Neural crest cell (in vitro differentiated cells): ENCODE measurements around the gene NUP214. TPM values are rescaled to one million over a fixed set of nuclear protein-coding genes. Genes with fewer than 3 reads are reported as not detected.
"Not testable (repeated sequence)": the region's sequence is repeated elsewhere in the genome, so short reads cannot be mapped to it uniquely, and the experiment has no call there.

Source experiments
- DNase-seq: peaks from one replicate; pipeline ENCODE4 v3.0.0; 2021; ENCODE audit warnings: low read depth, mixed read lengths, low spot score
- H3K27ac Mint-ChIP-seq: one replicate; pipeline ENCODE4 v1.8.0; 2021; ENCODE audit warnings: mild to moderate bottlenecking, mixed read lengths; ENCODE audit not compliant: unreplicated experiment
- H3K27me3 Mint-ChIP-seq: 2 replicates; pipeline ENCODE4 v1.8.0; 2021; ENCODE audit warnings: low read depth, mild to moderate bottlenecking, mixed read lengths
- H3K36me3 Mint-ChIP-seq: 2 replicates; pipeline ENCODE4 v1.8.0; 2021; ENCODE audit warnings: low read depth, mild to moderate bottlenecking, mixed read lengths
- H3K4me1 Mint-ChIP-seq: 2 replicates; pipeline ENCODE4 v1.8.0; 2021; ENCODE audit warnings: mixed read lengths
- H3K4me3 Mint-ChIP-seq: one replicate; pipeline ENCODE4 v1.8.0; 2021; ENCODE audit warnings: mild to moderate bottlenecking, mixed read lengths
- H3K9me3 Mint-ChIP-seq: 2 replicates; pipeline ENCODE4 v1.8.0; 2021; ENCODE audit warnings: mixed read lengths
- total RNA-seq: library from RNA; stranded (reverse); gene quantifications from 2 replicates; pipeline ENCODE4 v1.2.1, GENCODE V29; 2021
- TF ChIP-seq, protein P1 (sequence below): fragments of 200-600 bp; sonication (generic); conservative IDR thresholded peaks from 2 replicates; pipeline ENCODE4 v1.5.0; 2021; ENCODE audit warnings: antibody characterized with exemption, mild to moderate bottlenecking

The NUP214 gene
- total RNA-seq, 1 donor from 2014 or later, result 77.9 TPM

GRCh38 chr9:131099102-131099606 lies 26.2 kb upstream of the NUP214 start:
- TF ChIP-seq, protein P1, sequence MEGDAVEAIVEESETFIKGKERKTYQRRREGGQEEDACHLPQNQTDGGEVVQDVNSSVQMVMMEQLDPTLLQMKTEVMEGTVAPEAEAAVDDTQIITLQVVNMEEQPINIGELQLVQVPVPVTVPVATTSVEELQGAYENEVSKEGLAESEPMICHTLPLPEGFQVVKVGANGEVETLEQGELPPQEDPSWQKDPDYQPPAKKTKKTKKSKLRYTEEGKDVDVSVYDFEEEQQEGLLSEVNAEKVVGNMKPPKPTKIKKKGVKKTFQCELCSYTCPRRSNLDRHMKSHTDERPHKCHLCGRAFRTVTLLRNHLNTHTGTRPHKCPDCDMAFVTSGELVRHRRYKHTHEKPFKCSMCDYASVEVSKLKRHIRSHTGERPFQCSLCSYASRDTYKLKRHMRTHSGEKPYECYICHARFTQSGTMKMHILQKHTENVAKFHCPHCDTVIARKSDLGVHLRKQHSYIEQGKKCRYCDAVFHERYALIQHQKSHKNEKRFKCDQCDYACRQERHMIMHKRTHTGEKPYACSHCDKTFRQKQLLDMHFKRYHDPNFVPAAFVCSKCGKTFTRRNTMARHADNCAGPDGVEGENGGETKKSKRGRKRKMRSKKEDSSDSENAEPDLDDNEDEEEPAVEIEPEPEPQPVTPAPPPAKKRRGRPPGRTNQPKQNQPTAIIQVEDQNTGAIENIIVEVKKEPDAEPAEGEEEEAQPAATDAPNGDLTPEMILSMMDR, result no peak
- Mint-ChIP-seq H3K4me3 (peak overlapping the region; percentile 57), H3K4me1 (peaks cover 33% of the 10 kb centered on the region), H3K36me3 (no peaks in the 10 kb centered on the region), H3K9me3 (no peaks in the 10 kb centered on the region), H3K27ac (no peak overlapping the region), H3K27me3 (peaks cover 9% of the 10 kb centered on the region)
- DNase-seq, result no peak

- not testable (repeated sequence) for H3K27ac Mint-ChIP-seq, H3K9me3 Mint-ChIP-seq, H3K36me3 Mint-ChIP-seq, H3K27me3 Mint-ChIP-seq, DNase-seq
- peaks cover 31% of the 10 kb centered on the region for H3K4me1 Mint-ChIP-seq
- peak overlapping the region; percentile 69 for H3K4me3 Mint-ChIP-seq
Observed at GRCh38 chr9:131099845-131100244, 25.5 kb upstream of the NUP214 start.

DNA sequence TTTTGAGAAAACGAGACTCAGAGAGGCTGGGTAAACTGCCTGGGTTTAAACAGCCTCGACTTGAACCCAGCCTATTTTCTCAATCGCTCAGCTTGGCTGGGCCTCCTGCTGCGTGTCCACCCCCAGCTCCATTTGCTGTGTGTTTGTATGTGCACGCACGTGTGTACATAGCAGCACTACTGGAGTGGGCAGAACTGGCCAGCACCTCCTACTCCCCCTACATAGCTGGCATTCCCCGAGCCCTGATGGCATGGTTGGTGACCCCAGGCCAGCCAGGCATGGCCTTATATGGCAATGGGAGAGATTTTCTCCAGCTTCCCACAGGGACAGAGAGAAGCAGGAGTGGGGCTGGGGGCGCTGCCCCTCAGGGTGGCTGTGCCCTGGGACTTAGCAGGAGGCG lies 24.9 kb upstream of the NUP214 start:
- Mint-ChIP-seq H3K36me3 (no peaks in the 10 kb centered on the region), H3K4me1 (peaks cover 29% of the 10 kb centered on the region), H3K27ac (peak overlapping the region; percentile 19), H3K27me3 (peaks cover 7% of the 10 kb centered on the region), H3K9me3 (no peaks in the 10 kb centered on the region), H3K4me3 (peak overlapping the region; percentile 69)
- DNase-seq, result no peak
- TF ChIP-seq, protein P1, result no peak

GRCh38 chr9:131101207-131101964 lies 24.0 kb upstream of the NUP214 start:
- Mint-ChIP-seq H3K4me1 (peaks cover 23% of the 10 kb centered on the region), H3K27ac (peak overlapping the region; percentile 19), H3K4me3 (peak overlapping the region; percentile 15), H3K27me3 (peaks cover 4% of the 10 kb centered on the region), H3K36me3 (peaks cover 4% of the 10 kb centered on the region), H3K9me3 (no peaks in the 10 kb centered on the region)
- TF ChIP-seq, protein P1, result no peak
- DNase-seq, result no peak

- Mint-ChIP-seq H3K36me3 (peaks cover 4% of the 10 kb centered on the region), H3K27me3 (no peaks in the 10 kb centered on the region), H3K9me3 (no peaks in the 10 kb centered on the region), H3K4me3 (no peak overlapping the region), H3K27ac (no peak overlapping the region), H3K4me1 (peaks cover 23% of the 10 kb centered on the region)
- DNase-seq, result no peak
- TF ChIP-seq, protein P1, result no peak
Observed at GRCh38 chr9:131103024-131103423, 22.4 kb upstream of the NUP214 start.

GRCh38 chr9:131103535-131103934 lies 21.9 kb upstream of the NUP214 start:
- H3K4me1 Mint-ChIP-seq, result peaks cover 22% of the 10 kb centered on the region
- no peak overlapping the region for H3K27ac Mint-ChIP-seq
- H3K9me3 Mint-ChIP-seq, result no peaks in the 10 kb centered on the region
- DNase-seq, result no peak
- H3K36me3 Mint-ChIP-seq, result peaks cover 4% of the 10 kb centered on the region
- TF ChIP-seq, protein P1, result no peak
- H3K4me3 Mint-ChIP-seq, result no peak overlapping the region
- no peaks in the 10 kb centered on the region for H3K27me3 Mint-ChIP-seq
